WTC11 (cell line): ENCODE measurements around the gene RHOV. TPM values are rescaled to one million over a fixed set of nuclear protein-coding genes. Genes with fewer than 3 reads are reported as not detected.

ENCODE experiments used
- ATAC-seq: fragments of 200-7000 bp; cut with Tn5 transposase; 2 replicates; pipeline ENCODE4 v1.10.0; 2021; ENCODE audit warnings: mild to moderate bottlenecking, moderate library complexity
- CTCF ChIA-PET: fragments of 300-600 bp; sonication (Branson Sonifier 250); formaldehyde crosslinking; loops from one replicate; lab custom pipeline; 2021; ENCODE audit warnings: antibody characterized with exemption; lab: Charles Lee
- POLR2A ChIA-PET: fragments of 350-600 bp; sonication (Branson Sonifier 250); formaldehyde crosslinking; loops from one replicate; lab custom pipeline; 2021; ENCODE audit warnings: antibody characterized with exemption; lab: Charles Lee
- DNase-seq: peaks from one replicate; pipeline ENCODE4 v3.0.0; 2021; ENCODE audit warnings: low spot score
- H3K27ac Mint-ChIP-seq: 2 replicates; pipeline ENCODE4 v1.8.0; 2021; ENCODE audit warnings: mixed read lengths
- H3K27me3 Mint-ChIP-seq: 2 replicates; pipeline ENCODE4 v1.8.0; 2021; ENCODE audit warnings: low read depth, mild to moderate bottlenecking, moderate library complexity, mixed read lengths
- H3K36me3 Mint-ChIP-seq: 2 replicates; pipeline ENCODE4 v1.8.0; 2021; ENCODE audit warnings: mixed read lengths
- H3K4me1 Mint-ChIP-seq: 2 replicates; pipeline ENCODE4 v1.8.0; 2022; ENCODE audit warnings: mixed read lengths
- H3K4me3 Mint-ChIP-seq: 2 replicates; pipeline ENCODE4 v1.8.0; 2021; ENCODE audit warnings: mild to moderate bottlenecking, moderate library complexity, mixed read lengths
- H3K9me3 Mint-ChIP-seq: 2 replicates; pipeline ENCODE4 v1.8.0; 2021; ENCODE audit warnings: mixed read lengths
- ARID4B ChIP-seq: sonication (generic); formaldehyde crosslinking; IDR thresholded peaks from 2 replicates; pipeline ENCODE4 v1.8.0; 2023; ENCODE audit warnings: missing genetic modification reagents, mild to moderate bottlenecking, borderline replicate concordance
- ESRRA ChIP-seq: sonication (generic); formaldehyde crosslinking; IDR thresholded peaks from 2 replicates; pipeline ENCODE4 v1.8.1; 2022; ENCODE audit warnings: mild to moderate bottlenecking, missing genetic modification reagents, borderline replicate concordance
- FOXK1 ChIP-seq: sonication (generic); formaldehyde crosslinking; IDR thresholded peaks from 2 replicates; pipeline ENCODE4 v1.8.0; 2022; ENCODE audit warnings: mild to moderate bottlenecking, moderate library complexity, missing genetic modification reagents
- GABPB1 ChIP-seq: sonication (generic); formaldehyde crosslinking; IDR thresholded peaks from 2 replicates; pipeline ENCODE4 v1.8.1; 2023; ENCODE audit warnings: mild to moderate bottlenecking, missing genetic modification reagents
- JAZF1 ChIP-seq: fragments of 250-450 bp; sonication (Bioruptor Pico); IDR thresholded peaks from 2 replicates; pipeline ENCODE4 v1.9.0; 2021; ENCODE audit warnings: moderate library complexity, mild to moderate bottlenecking, inconsistent platforms
- KAT7 ChIP-seq: sonication (generic); formaldehyde crosslinking; IDR thresholded peaks from 2 replicates; pipeline ENCODE4 v1.8.1; 2023; ENCODE audit warnings: missing genetic modification reagents, mild to moderate bottlenecking, borderline replicate concordance
- MLX ChIP-seq: sonication (generic); formaldehyde crosslinking; IDR thresholded peaks from 2 replicates; pipeline ENCODE4 v1.8.1; 2023; ENCODE audit warnings: mild to moderate bottlenecking, missing genetic modification reagents, moderate library complexity
- MYBL2 ChIP-seq: sonication (generic); formaldehyde crosslinking; IDR thresholded peaks from 2 replicates; pipeline ENCODE4 v1.8.1; 2023; ENCODE audit warnings: mild to moderate bottlenecking, moderate library complexity, missing genetic modification reagents
- NFYB ChIP-seq: sonication (generic); formaldehyde crosslinking; conservative IDR thresholded peaks from 2 replicates; pipeline ENCODE4 v1.8.0; 2022; ENCODE audit warnings: low read depth, missing genetic modification reagents
- TEAD1 ChIP-seq: sonication (generic); formaldehyde crosslinking; IDR thresholded peaks from 2 replicates; pipeline ENCODE4 v1.8.0; 2022; ENCODE audit warnings: mild to moderate bottlenecking, missing genetic modification reagents
- TP53 ChIP-seq: sonication (generic); formaldehyde crosslinking; IDR thresholded peaks from 2 replicates; pipeline ENCODE4 v1.8.1; 2023; ENCODE audit warnings: mild to moderate bottlenecking, missing genetic modification reagents
- USF1 ChIP-seq: sonication (generic); formaldehyde crosslinking; IDR thresholded peaks from 2 replicates; pipeline ENCODE4 v1.8.0; 2022; ENCODE audit warnings: mild to moderate bottlenecking, missing genetic modification reagents
- ZNF121 ChIP-seq: sonication (generic); formaldehyde crosslinking; IDR thresholded peaks from 2 replicates; pipeline ENCODE4 v1.8.0; 2023; ENCODE audit warnings: missing genetic modification reagents
- total RNA-seq: library from RNA; stranded (reverse); gene quantifications from 3 replicates; pipeline ENCODE4 v1.2.3, GENCODE V29; 2021
- TF ChIP-seq, protein P1 (sequence below): sonication (generic); formaldehyde crosslinking; IDR thresholded peaks from 2 replicates; pipeline ENCODE4 v1.8.1; 2023; ENCODE audit warnings: mild to moderate bottlenecking, missing genetic modification reagents, borderline replicate concordance
- TF ChIP-seq, protein P2 (sequence below): sonication (generic); formaldehyde crosslinking; IDR thresholded peaks from 2 replicates; pipeline ENCODE4 v1.8.1; 2023; ENCODE audit warnings: mild to moderate bottlenecking, moderate library complexity, missing genetic modification reagents

Gene RHOV
- total RNA-seq, 1 experiment from 2014 or later = 5.0 TPM

GRCh38 chr15:40899536-40900207 is 25.6 kb upstream of the RHOV start (continued):
- TF ChIP-seq USF1 = no peak
- no peak for TF ChIP-seq NFYB (CRISPR knock-in tag)
- TF ChIP-seq, protein P1, sequence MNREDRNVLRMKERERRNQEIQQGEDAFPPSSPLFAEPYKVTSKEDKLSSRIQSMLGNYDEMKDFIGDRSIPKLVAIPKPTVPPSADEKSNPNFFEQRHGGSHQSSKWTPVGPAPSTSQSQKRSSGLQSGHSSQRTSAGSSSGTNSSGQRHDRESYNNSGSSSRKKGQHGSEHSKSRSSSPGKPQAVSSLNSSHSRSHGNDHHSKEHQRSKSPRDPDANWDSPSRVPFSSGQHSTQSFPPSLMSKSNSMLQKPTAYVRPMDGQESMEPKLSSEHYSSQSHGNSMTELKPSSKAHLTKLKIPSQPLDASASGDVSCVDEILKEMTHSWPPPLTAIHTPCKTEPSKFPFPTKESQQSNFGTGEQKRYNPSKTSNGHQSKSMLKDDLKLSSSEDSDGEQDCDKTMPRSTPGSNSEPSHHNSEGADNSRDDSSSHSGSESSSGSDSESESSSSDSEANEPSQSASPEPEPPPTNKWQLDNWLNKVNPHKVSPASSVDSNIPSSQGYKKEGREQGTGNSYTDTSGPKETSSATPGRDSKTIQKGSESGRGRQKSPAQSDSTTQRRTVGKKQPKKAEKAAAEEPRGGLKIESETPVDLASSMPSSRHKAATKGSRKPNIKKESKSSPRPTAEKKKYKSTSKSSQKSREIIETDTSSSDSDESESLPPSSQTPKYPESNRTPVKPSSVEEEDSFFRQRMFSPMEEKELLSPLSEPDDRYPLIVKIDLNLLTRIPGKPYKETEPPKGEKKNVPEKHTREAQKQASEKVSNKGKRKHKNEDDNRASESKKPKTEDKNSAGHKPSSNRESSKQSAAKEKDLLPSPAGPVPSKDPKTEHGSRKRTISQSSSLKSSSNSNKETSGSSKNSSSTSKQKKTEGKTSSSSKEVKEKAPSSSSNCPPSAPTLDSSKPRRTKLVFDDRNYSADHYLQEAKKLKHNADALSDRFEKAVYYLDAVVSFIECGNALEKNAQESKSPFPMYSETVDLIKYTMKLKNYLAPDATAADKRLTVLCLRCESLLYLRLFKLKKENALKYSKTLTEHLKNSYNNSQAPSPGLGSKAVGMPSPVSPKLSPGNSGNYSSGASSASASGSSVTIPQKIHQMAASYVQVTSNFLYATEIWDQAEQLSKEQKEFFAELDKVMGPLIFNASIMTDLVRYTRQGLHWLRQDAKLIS = no peak

- DNase-seq (peak; percentile 73), ATAC-seq (peak; percentile 53)
- TF ChIP-seq KAT7 (CRISPR knock-in tag) (peak; percentile 51; the same call in 1 of the 2 replicates), FOXK1 (CRISPR knock-in tag) (no peak), ESRRA (no peak)
- TF ChIP-seq, protein P2, sequence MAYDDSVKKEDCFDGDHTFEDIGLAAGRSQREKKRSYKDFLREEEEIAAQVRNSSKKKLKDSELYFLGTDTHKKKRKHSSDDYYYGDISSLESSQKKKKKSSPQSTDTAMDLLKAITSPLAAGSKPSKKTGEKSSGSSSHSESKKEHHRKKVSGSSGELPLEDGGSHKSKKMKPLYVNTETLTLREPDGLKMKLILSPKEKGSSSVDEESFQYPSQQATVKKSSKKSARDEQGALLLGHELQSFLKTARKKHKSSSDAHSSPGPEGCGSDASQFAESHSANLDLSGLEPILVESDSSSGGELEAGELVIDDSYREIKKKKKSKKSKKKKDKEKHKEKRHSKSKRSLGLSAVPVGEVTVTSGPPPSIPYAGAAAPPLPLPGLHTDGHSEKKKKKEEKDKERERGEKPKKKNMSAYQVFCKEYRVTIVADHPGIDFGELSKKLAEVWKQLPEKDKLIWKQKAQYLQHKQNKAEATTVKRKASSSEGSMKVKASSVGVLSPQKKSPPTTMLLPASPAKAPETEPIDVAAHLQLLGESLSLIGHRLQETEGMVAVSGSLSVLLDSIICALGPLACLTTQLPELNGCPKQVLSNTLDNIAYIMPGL (CRISPR knock-in tag) = 0 out of 2 replicates have a peak, but pooled peaks have one; percentile 22
- no peaks in the 10 kb centered on the region for H3K9me3 Mint-ChIP-seq
- H3K36me3 Mint-ChIP-seq = peaks cover 32% of the 10 kb centered on the region
- H3K27ac Mint-ChIP-seq = peak overlapping the region; percentile 99
- POLR2A ChIA-PET = interaction anchor here (0.6 to 2.4 kb wide), 12 partner anchors 8 to 219 kb away, joined by 3 to 18 read pairs (median 8); partner anchors contain the start of genes CHAC1, GCHFR, RAD51 and RHOV
- CTCF ChIA-PET = interaction anchor here (0.5 to 6.4 kb wide), 60 partner anchors 10 to 558 kb away, joined by 3 to 500 read pairs (median 6); partner anchors contain the start of genes CCDC32, CHAC1, DLL4 and DNAJC17
- peaks cover 17% of the 10 kb centered on the region for H3K27me3 Mint-ChIP-seq
- peak overlapping the region; percentile 97 for H3K4me3 Mint-ChIP-seq
- peaks cover 13% of the 10 kb centered on the region for H3K4me1 Mint-ChIP-seq
Measured at GRCh38 chr15:40894681-40895448, 20.8 kb upstream of the RHOV start.

DNA sequence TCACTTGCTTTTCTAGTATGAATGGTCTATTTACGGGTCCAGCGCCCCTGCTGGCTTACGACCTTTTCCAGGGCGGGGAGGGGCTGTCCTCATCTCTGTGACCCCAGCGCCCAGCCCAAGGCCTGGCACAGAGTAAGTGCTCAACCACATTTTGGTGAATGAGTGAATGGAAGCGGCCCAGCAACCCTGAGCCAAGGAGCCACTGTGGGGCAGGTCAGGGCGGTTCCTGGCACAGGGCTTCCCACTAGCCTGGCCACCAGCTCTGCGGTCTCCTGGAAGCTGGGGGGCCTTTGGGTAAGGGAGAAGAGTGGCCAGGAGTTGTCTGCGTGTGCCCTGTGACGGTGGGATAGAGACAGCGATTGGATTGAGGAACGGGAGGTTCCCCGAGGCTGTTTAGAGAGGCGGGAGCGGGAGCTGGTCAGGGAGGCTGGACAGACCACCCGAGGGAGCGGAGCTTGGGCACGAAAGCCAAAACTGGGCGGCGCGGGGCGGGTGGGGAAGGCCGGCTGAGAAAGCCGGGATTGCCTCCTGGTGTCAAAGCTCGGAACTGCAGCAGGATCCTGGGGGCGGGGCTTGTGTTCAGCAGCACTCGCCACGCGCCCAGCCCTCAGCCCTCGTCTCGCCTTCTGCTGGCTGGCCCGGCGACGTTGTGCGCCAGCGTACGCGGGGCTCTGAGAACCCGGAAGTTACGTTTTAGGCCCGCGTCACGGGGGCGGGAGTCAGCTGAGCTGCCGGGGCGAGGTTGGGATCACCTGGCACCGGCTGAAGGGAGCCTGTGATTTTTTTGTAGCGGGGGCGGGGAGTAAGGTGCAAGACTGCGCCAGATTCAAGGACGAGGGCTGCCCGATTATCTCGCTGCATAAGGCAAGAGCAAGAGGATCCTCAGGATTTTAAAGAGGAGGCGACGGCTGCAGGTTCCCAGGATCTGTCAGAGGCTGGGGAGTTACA is 20.0 kb upstream of the RHOV start, which contains the start of gene VPS18:
Gene VPS18 (plus strand): TSS at position 718 of the 948 bp plus-strand sequence. CDS start 319 bp downstream, outside the sequence.
- H3K27me3 Mint-ChIP-seq = peaks cover 17% of the 10 kb centered on the region
- DNase-seq (peak; percentile 99), ATAC-seq (peak; percentile 92)
- peak within 1 kb of the TSS; percentile 97 for H3K4me3 Mint-ChIP-seq
- ChIA-PET CTCF (interaction anchor here (0.6 to 6.4 kb wide), 62 partner anchors 9 to 557 kb away, joined by 3 to 500 read pairs (median 6); partner anchors contain the start of genes CCDC32, CHAC1, CHP1 and DLL4), POLR2A (interaction anchor here (0.6 to 2.4 kb wide), 15 partner anchors 9 to 218 kb away, joined by 3 to 18 read pairs (median 5); partner anchors contain the start of genes CHAC1, GCHFR, RAD51 and RHOV)
- no peaks in the 10 kb centered on the region for H3K9me3 Mint-ChIP-seq
- H3K27ac Mint-ChIP-seq = peak within 1 kb of the TSS; percentile 99
- H3K4me1 Mint-ChIP-seq = peaks cover 13% of the 10 kb centered on the region
- H3K36me3 Mint-ChIP-seq = peaks cover 25% of the 10 kb centered on the region
- TF ChIP-seq ARID4B (CRISPR knock-in tag) (peak; percentile 84; the same call in 1 of the 2 replicates), FOXK1 (CRISPR knock-in tag) (peak; percentile 92), JAZF1 (CRISPR knock-in tag) (no peak), MYBL2 (CRISPR knock-in tag) (peak; percentile 56; the same call in 1 of the 2 replicates), GABPB1 (CRISPR knock-in tag) (peak; percentile 80), ZNF121 (CRISPR knock-in tag) (no peak), MLX (CRISPR knock-in tag) (no peak), TP53 (no peak), TEAD1 (CRISPR knock-in tag) (0 out of 2 replicates have a peak, but pooled peaks have one; percentile 21)
